HCT116 (cell line): ENCODE results near the gene S100A10. TPM values are rescaled to one million over a fixed set of nuclear protein-coding genes. Genes with fewer than 3 reads are reported as not detected.

Experiments
- ATAC-seq: fragments of 200-7000 bp; cut with Tn5 transposase; 2 replicates; pipeline ENCODE4 v1.9.1; 2020; ENCODE audit warnings: mild to moderate bottlenecking, moderate library complexity
- BruUV-seq: library from RNA; stranded (reverse); fragments of 400-500 nt; replicated peaks from 2 replicates; lab custom pipeline; 2021; lab: Mats Ljungman, UMichigan
- CTCF ChIA-PET: fragments of 300-600 bp; sonication (Branson Sonifier 250); formaldehyde crosslinking; loops from one replicate; lab custom pipeline; 2021; ENCODE audit warnings: antibody characterized with exemption; lab: Charles Lee
- POLR2A ChIA-PET: fragments of 300-600, 350-600 bp; sonication (Branson Sonifier 250); formaldehyde crosslinking; loops from one replicate; lab custom pipeline; 2021; ENCODE audit warnings: antibody characterized with exemption; lab: Charles Lee
- RAD21 ChIA-PET, 2 experiments: fragments of 300-600 bp; sonication (Branson Sonifier 250); formaldehyde crosslinking; loops; one replicate each; lab custom pipeline; 2023; ENCODE audit warnings: low total read pairs in 2 of 2; ENCODE audit not compliant: uncharacterized antibody in 2 of 2, unreplicated experiment in 2 of 2, low non-redundant PET in 1 of 2; lab: Charles Lee
- DNase-seq: peaks from one replicate; pipeline ENCODE4 v3.0.0-alpha.2; 2010; ENCODE audit warnings: low read depth, low spot score
- H2AFZ ChIP-seq: fragments of 200-600 bp; shearing (Covaris generic), sonication (generic); 2 replicates; pipeline ENCODE4 v1.6.1; 2017; ENCODE audit warnings: low read depth, mixed run types, mixed read lengths, antibody characterized with exemption, low read length; ENCODE audit not compliant: poor library complexity, severe bottlenecking
- H3K27ac ChIP-seq: 2 replicates; pipeline ENCODE4 v1.5.1; 2012; ENCODE audit warnings: low read depth, low read length
- H3K27me3 ChIP-seq: fragments of 200-600 bp; sonication (generic); 2 replicates; pipeline ENCODE4 v1.6.1; 2016; ENCODE audit warnings: mixed run types, low read length, mixed read lengths; ENCODE audit not compliant: insufficient read depth
- H3K36me3 ChIP-seq, 2 experiments: fragments of 200-500 bp in 1 of 2; fragments of 200-600 bp in 1 of 2; sonication (Bioruptor generic) in 1 of 2; sonication (generic) in 1 of 2; 2 replicates each; pipeline versions ENCODE4 v1.5.1 to v1.6.1; 2014 to 2016; ENCODE audit warnings: low read length in 2 of 2, inconsistent platforms in 1 of 2, mixed read lengths in 1 of 2, mixed run types in 1 of 2; ENCODE audit not compliant: insufficient read depth in 2 of 2, control insufficient read depth in 1 of 2
- H3K4me1 ChIP-seq, 2 experiments: fragments of 200-600 bp in 1 of 2; sonication (generic) in 1 of 2; 2 replicates each; pipeline versions ENCODE4 v1.5.1 to v1.6.1; 2012 to 2017; ENCODE audit warnings: low read length in 2 of 2, inconsistent platforms in 1 of 2, mild to moderate bottlenecking in 1 of 2, mixed read lengths in 1 of 2, mixed run types in 1 of 2, moderate library complexity in 1 of 2; ENCODE audit not compliant: insufficient read depth in 2 of 2, control insufficient read depth in 1 of 2
- H3K4me2 ChIP-seq: fragments of 200-600 bp; sonication (generic); 2 replicates; pipeline ENCODE4 v1.6.1; 2017; ENCODE audit warnings: mixed run types, low read length, mixed read lengths
- H3K4me3 ChIP-seq, 2 experiments: fragments of 200-600 bp in 1 of 2; sonication (generic) in 1 of 2; replicated peaks in 1 of 2; 2 replicates each; pipeline ENCODE4 v1.5.1; 2011 to 2016; ENCODE audit warnings: low read length in 2 of 2, control low read depth in 1 of 2, low read depth in 1 of 2, mild to moderate bottlenecking in 1 of 2, mixed read lengths in 1 of 2, mixed run types in 1 of 2
- H3K79me2 ChIP-seq: fragments of 200-600 bp; sonication (generic); 2 replicates; pipeline ENCODE4 v1.6.1; 2017; ENCODE audit warnings: mild to moderate bottlenecking, mixed run types, low read length, moderate library complexity, mixed read lengths; ENCODE audit not compliant: insufficient read depth
- H3K9ac ChIP-seq: fragments of 200-600 bp; sonication (generic); 2 replicates; pipeline ENCODE4 v1.6.1; 2016; ENCODE audit warnings: low read length, mixed read lengths
- H3K9me2 ChIP-seq: fragments of 200-600 bp; sonication (generic), shearing (Covaris generic); 2 replicates; pipeline ENCODE4 v1.6.1; 2017; ENCODE audit warnings: mixed run types, mild to moderate bottlenecking, moderate library complexity; ENCODE audit not compliant: insufficient read depth
- H3K9me3 ChIP-seq, 2 experiments: fragments of 200-500 bp in 1 of 2; fragments of 200-600 bp in 1 of 2; sonication (Bioruptor generic) in 1 of 2; sonication (generic) in 1 of 2; 2 replicates each; pipeline ENCODE4 v1.6.1; 2014 to 2017; ENCODE audit warnings: low read length in 2 of 2, mixed read lengths in 2 of 2, inconsistent platforms in 1 of 2, low read depth in 1 of 2, mild to moderate bottlenecking in 1 of 2, mixed run types in 1 of 2, moderate library complexity in 1 of 2; ENCODE audit not compliant: control insufficient read depth in 1 of 2, insufficient read depth in 1 of 2
- H4K20me1 ChIP-seq: fragments of 200-600 bp; sonication (generic), shearing (Covaris generic); 2 replicates; pipeline ENCODE4 v1.6.1; 2017; ENCODE audit warnings: mixed run types, mild to moderate bottlenecking, moderate library complexity; ENCODE audit not compliant: insufficient read depth
- ATF3 ChIP-seq: IDR thresholded peaks from 2 replicates; pipeline ENCODE4 v1.6.1; 2012
- CBX3 ChIP-seq: IDR thresholded peaks from 2 replicates; pipeline ENCODE4 v1.6.1; 2012; ENCODE audit warnings: low read depth
- EZH2phosphoT487 ChIP-seq: fragments of 200-600 bp; IDR thresholded peaks from 2 replicates; pipeline ENCODE4 v1.6.1; 2018; ENCODE audit warnings: antibody characterized with exemption, borderline replicate concordance
- JUND ChIP-seq: IDR thresholded peaks from 2 replicates; pipeline ENCODE4 v1.6.1; 2012
- MAX ChIP-seq: IDR thresholded peaks from 2 replicates; pipeline ENCODE4 v1.6.1; 2012
- POLR2AphosphoS5 ChIP-seq: IDR thresholded peaks from 2 replicates; pipeline ENCODE4 v1.6.1; 2011; ENCODE audit warnings: mild to moderate bottlenecking, low read depth, low read length, moderate library complexity
- RAD21 ChIP-seq: IDR thresholded peaks from 2 replicates; pipeline ENCODE4 v1.6.1; 2012; ENCODE audit warnings: low read depth, mild to moderate bottlenecking
- SIN3A ChIP-seq: IDR thresholded peaks from 2 replicates; pipeline ENCODE4 v1.6.1; 2012; ENCODE audit warnings: low read depth
- SP1 ChIP-seq: IDR thresholded peaks from 2 replicates; pipeline ENCODE4 v1.6.1; 2012; ENCODE audit warnings: low read depth
- TCF7L2 ChIP-seq: IDR thresholded peaks from 2 replicates; pipeline ENCODE4 v1.7.0; 2011; ENCODE audit warnings: borderline replicate concordance, inconsistent platforms; ENCODE audit not compliant: insufficient read depth, insufficient read length; ENCODE audit errors: extremely low read depth
- YY1 ChIP-seq: IDR thresholded peaks from 2 replicates; pipeline ENCODE4 v1.6.1; 2011; ENCODE audit warnings: low read length, low read depth, moderate library complexity, mild to moderate bottlenecking; ENCODE audit not compliant: insufficient replicate concordance; ENCODE audit errors: extremely low read depth
- ZBTB33 ChIP-seq: IDR thresholded peaks from 2 replicates; pipeline ENCODE4 v1.6.1; 2011; ENCODE audit warnings: mild to moderate bottlenecking, low read length, moderate library complexity; ENCODE audit not compliant: insufficient replicate concordance; ENCODE audit errors: extremely low read depth
- intact Hi-C: fragments of 100-400 bp; cut with micrococcal nuclease; formaldehyde crosslinking; loops from 2 replicates; pipeline ENCODE4 v1.10.0; 2022
- total RNA-seq: library from RNA; stranded (reverse); gene quantifications from one replicate; pipeline ENCODE4 v1.2.1, GENCODE V29; 2021; ENCODE audit not compliant: unreplicated experiment

S100A10 gene
- total RNA-seq, 1 experiment from 2014 or later, result 340 TPM

- TF ChIP-seq ZBTB33 (no peak), RAD21 (no peak), SP1 (no peak), POLR2AphosphoS5 (no peak), MAX (no peak), JUND (no peak), SIN3A (no peak), TCF7L2 (no peak)
Observed at GRCh38 chr1:151936653-151937052, 57.0 kb downstream of the S100A10 start (continued).

GRCh38 chr1:151935894-151936602 lies 57.6 kb downstream of the S100A10 start:
- Histone ChIP-seq H3K27me3 (no peaks in the 10 kb centered on the region), H2AFZ (peak overlapping the region; percentile 12), H3K4me3 (no peak overlapping the region), H3K9ac (no peak overlapping the region), H3K9me2 (no peaks in the 10 kb centered on the region), H3K4me2 (no peak overlapping the region), H3K27ac (no peak overlapping the region), H4K20me1 (no peaks in the 10 kb centered on the region), H3K4me1 (peaks cover 0 to 6% of the 10 kb centered on the region in 2 experiments; a peak in 2 of 4 replicates), H3K9me3 (no peaks in the 10 kb centered on the region), H3K36me3 (no peaks in the 10 kb centered on the region), H3K79me2 (no peaks in the 10 kb centered on the region)
- no TSS peak for BruUV-seq
- no peak for ATAC-seq
- TF ChIP-seq JUND (no peak), RAD21 (no peak), TCF7L2 (no peak), EZH2phosphoT487 (no peak), ATF3 (no peak), YY1 (no peak), CBX3 (no peak), POLR2AphosphoS5 (no peak), ZBTB33 (no peak)
- ChIA-PET RAD21 (interaction anchor here (0.6 to 1.5 kb wide), 4 partner anchors 32 to 74 kb away, joined by 3 to 4 read pairs (median 3); no protein-coding TSS in a partner anchor), POLR2A (interaction anchor here (0.8 kb wide), 1 partner anchor 65 kb away, joined by 3 read pairs; no protein-coding TSS in a partner anchor), CTCF (interaction anchor here (0.8 to 5.9 kb wide), 7 partner anchors 8 to 112 kb away, joined by 3 to 140 read pairs (median 5); no protein-coding TSS in a partner anchor)
- no peak for DNase-seq
- intact Hi-C loops, result no loop called here
